HEK293T (cell line): ENCODE data around the gene TLX2.

Experiments used
- ARNT ChIP-seq: fragments of 450-650 bp; IDR thresholded peaks from 2 replicates; pipeline ENCODE4 v1.6.1; 2017; ENCODE audit warnings: mild to moderate bottlenecking
- BHLHE40 ChIP-seq: fragments of 450-650 bp; IDR thresholded peaks from 2 replicates; pipeline ENCODE4 v1.6.1; 2016; ENCODE audit warnings: mild to moderate bottlenecking, moderate library complexity, borderline replicate concordance
- FOXA1 ChIP-seq: fragments of 450-650 bp; IDR thresholded peaks from 2 replicates; pipeline ENCODE4 v1.6.1; 2016; ENCODE audit warnings: mild to moderate bottlenecking
- FOXK2 ChIP-seq: fragments of 450-650 bp; IDR thresholded peaks from 2 replicates; pipeline ENCODE4 v1.6.1; 2016; ENCODE audit warnings: mild to moderate bottlenecking

DNA sequence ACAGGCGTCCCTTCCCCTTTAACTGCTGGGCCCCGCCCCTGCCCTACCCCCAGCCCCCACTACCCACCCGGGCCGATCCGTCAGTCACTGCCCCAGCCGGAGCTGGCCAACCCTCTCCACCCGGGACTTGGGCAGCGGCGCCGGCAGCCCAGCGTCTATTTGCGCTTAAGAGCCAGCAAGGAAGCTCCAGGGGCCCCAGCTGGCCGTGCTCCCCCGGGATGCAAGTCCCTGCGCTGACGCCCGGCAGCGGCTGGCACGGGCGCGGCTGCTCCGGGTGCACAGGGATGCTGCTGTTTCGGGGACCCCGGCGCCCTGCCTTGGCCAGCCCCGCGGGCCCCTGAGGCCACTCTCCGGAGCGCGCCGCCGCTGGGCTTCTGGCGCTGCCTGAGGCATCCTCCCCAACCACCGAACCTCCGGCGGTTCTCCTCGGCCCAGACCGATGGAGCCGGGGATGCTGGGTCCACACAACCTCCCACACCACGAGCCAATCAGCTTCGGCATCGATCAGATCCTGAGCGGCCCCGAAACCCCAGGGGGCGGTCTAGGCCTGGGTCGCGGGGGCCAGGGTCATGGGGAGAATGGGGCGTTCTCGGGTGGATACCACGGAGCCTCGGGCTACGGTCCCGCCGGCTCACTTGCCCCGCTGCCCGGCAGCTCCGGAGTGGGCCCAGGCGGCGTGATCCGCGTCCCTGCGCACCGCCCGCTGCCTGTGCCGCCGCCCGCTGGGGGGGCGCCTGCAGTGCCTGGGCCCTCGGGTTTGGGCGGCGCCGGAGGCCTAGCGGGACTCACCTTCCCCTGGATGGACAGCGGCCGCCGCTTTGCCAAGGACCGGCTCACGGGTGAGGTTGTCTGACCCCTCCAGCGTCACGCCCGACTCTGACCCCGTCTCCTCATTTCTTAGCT lies at the start of gene TLX2:
- TF ChIP-seq FOXK2 (no peak), FOXA1 (no peak), BHLHE40 (no peak), ARNT (no peak)
